ENCODE results near the gene FAM120C.

DNA sequence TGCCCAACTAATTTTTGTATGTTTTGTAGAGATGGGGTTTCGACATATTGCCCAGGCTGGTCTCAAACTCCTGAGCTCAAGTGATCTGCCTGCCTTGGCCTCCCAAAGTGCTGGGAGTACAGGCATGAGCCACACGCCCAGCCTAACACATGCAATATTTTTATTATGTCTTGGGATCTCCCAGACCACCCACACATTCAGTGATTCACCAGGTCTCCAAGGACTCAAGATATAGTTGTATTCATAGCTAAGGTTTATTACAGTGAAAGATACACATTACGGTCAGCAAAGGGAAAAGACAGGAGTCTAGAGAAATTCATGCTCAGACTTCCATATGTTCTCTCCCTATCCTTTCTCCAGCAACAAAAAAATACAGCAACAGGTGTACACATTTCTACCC lies 25.5 kb upstream of the FAM120C start:
- TF ChIP-seq POLR2A (IDR thresholded peaks at IDR 0.05; ENCODE audit: low read depth, low read length) (no peak), MAZ (IDR thresholded peaks at IDR 0.05; ENCODE audit: borderline replicate concordance, low read depth, low read length) (no peak)
- TF ChIP-seq, protein P1, sequence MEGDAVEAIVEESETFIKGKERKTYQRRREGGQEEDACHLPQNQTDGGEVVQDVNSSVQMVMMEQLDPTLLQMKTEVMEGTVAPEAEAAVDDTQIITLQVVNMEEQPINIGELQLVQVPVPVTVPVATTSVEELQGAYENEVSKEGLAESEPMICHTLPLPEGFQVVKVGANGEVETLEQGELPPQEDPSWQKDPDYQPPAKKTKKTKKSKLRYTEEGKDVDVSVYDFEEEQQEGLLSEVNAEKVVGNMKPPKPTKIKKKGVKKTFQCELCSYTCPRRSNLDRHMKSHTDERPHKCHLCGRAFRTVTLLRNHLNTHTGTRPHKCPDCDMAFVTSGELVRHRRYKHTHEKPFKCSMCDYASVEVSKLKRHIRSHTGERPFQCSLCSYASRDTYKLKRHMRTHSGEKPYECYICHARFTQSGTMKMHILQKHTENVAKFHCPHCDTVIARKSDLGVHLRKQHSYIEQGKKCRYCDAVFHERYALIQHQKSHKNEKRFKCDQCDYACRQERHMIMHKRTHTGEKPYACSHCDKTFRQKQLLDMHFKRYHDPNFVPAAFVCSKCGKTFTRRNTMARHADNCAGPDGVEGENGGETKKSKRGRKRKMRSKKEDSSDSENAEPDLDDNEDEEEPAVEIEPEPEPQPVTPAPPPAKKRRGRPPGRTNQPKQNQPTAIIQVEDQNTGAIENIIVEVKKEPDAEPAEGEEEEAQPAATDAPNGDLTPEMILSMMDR (conservative IDR thresholded peaks at IDR 0.05; ENCODE audit: low read depth, low read length), result no peak

Data from IMR-90 (cell line).